Mesothelial cell of epicardium (in vitro differentiated cells): Measurements from ENCODE around the gene LRMDA. TPM values are rescaled to one million over a fixed set of nuclear protein-coding genes. Genes with fewer than 3 reads are reported as not detected.

Experiments
- DNase-seq, 2 experiments: peaks; one replicate each; pipeline ENCODE4 v3.0.0; 2021; ENCODE audit warnings: low spot score in 2 of 2; ENCODE audit not compliant: unreplicated experiment in 2 of 2
- H3K27ac Mint-ChIP-seq: 2 replicates; pipeline ENCODE4 v1.8.0; 2021; ENCODE audit warnings: mixed read lengths
- H3K27me3 Mint-ChIP-seq: 2 replicates; pipeline ENCODE4 v1.8.0; 2021; ENCODE audit warnings: low read depth, mixed read lengths
- H3K36me3 Mint-ChIP-seq: 2 replicates; pipeline ENCODE4 v1.8.0; 2021; ENCODE audit warnings: mixed read lengths
- H3K4me1 Mint-ChIP-seq: 2 replicates; pipeline ENCODE4 v1.8.0; 2021; ENCODE audit warnings: mixed read lengths
- H3K4me3 Mint-ChIP-seq: 2 replicates; pipeline ENCODE4 v1.8.0; 2021; ENCODE audit warnings: mild to moderate bottlenecking, moderate library complexity, mixed read lengths
- H3K9me3 Mint-ChIP-seq: 2 replicates; pipeline ENCODE4 v1.8.0; 2021; ENCODE audit warnings: mixed read lengths
- CTCF ChIP-seq: fragments of 200-600 bp; sonication (generic); IDR thresholded peaks from one replicate; pipeline ENCODE4 v1.5.0; 2021; ENCODE audit warnings: antibody characterized with exemption; ENCODE audit not compliant: unreplicated experiment
- total RNA-seq: library from RNA; stranded (reverse); gene quantifications from 3 replicates; pipeline ENCODE4 v1.2.1, GENCODE V29; 2021

LRMDA gene
- total RNA-seq, 1 donor from 2014 or later, result 2.0 TPM

- DNase-seq, result no peak
- TF ChIP-seq CTCF, result no peak
- peaks cover 2% of the 10 kb centered on the region for H3K36me3 Mint-ChIP-seq
- H3K27ac Mint-ChIP-seq, result peak overlapping the region; percentile 47
- peaks cover 16% of the 10 kb centered on the region for H3K9me3 Mint-ChIP-seq
- H3K4me3 Mint-ChIP-seq, result no peak overlapping the region
- H3K27me3 Mint-ChIP-seq, result peaks cover 9% of the 10 kb centered on the region
- peaks cover 21% of the 10 kb centered on the region for H3K4me1 Mint-ChIP-seq
Observed at GRCh38 chr10:76231286-76231934, 800.0 kb downstream of the LRMDA start.

GRCh38 chr10:76234499-76235226 is 803.2 kb downstream of the LRMDA start:
- H3K27ac Mint-ChIP-seq, result no peak overlapping the region
- no peak for DNase-seq
- TF ChIP-seq CTCF, result no peak
- peaks cover 9% of the 10 kb centered on the region for H3K27me3 Mint-ChIP-seq
- H3K36me3 Mint-ChIP-seq, result peaks cover 2% of the 10 kb centered on the region
- H3K4me3 Mint-ChIP-seq, result no peak overlapping the region
- H3K4me1 Mint-ChIP-seq, result peaks cover 26% of the 10 kb centered on the region
- peaks cover 16% of the 10 kb centered on the region for H3K9me3 Mint-ChIP-seq

GRCh38 chr10:76236356-76236755 is 804.9 kb downstream of the LRMDA start:
- H3K27me3 Mint-ChIP-seq, result peaks cover 9% of the 10 kb centered on the region
- DNase-seq, result no peak
- H3K4me3 Mint-ChIP-seq, result no peak overlapping the region
- H3K27ac Mint-ChIP-seq, result no peak overlapping the region
- peaks cover 2% of the 10 kb centered on the region for H3K36me3 Mint-ChIP-seq
- no peak for TF ChIP-seq CTCF
- peaks cover 21% of the 10 kb centered on the region for H3K9me3 Mint-ChIP-seq
- H3K4me1 Mint-ChIP-seq, result peaks cover 12% of the 10 kb centered on the region

GRCh38 chr10:76242956-76243355 is 811.5 kb downstream of the LRMDA start:
- H3K36me3 Mint-ChIP-seq, result no peaks in the 10 kb centered on the region
- H3K27me3 Mint-ChIP-seq, result peaks cover 12% of the 10 kb centered on the region

GRCh38 chr10:76244061-76244686 is 812.8 kb downstream of the LRMDA start:
- TF ChIP-seq CTCF, result no peak
- no peak overlapping the region for H3K4me3 Mint-ChIP-seq
- peaks cover 15% of the 10 kb centered on the region for H3K4me1 Mint-ChIP-seq
- H3K36me3 Mint-ChIP-seq, result no peaks in the 10 kb centered on the region
- H3K9me3 Mint-ChIP-seq, result peaks cover 5% of the 10 kb centered on the region
- H3K27ac Mint-ChIP-seq, result no peak overlapping the region
- no peak for DNase-seq
- H3K27me3 Mint-ChIP-seq, result peaks cover 11% of the 10 kb centered on the region

More at GRCh38 chr10:76242956-76243355, 811.5 kb downstream of the LRMDA start:
- DNase-seq, result no peak
- Mint-ChIP-seq H3K4me1 (peaks cover 9% of the 10 kb centered on the region), H3K27ac (no peak overlapping the region), H3K9me3 (peaks cover 5% of the 10 kb centered on the region), H3K4me3 (no peak overlapping the region)
- TF ChIP-seq CTCF, result no peak
